ENCODE results near the gene HMGB4. TPM values are rescaled to one million over a fixed set of nuclear protein-coding genes. Genes with fewer than 3 reads are reported as not detected.

The HMGB4 gene, protein sequence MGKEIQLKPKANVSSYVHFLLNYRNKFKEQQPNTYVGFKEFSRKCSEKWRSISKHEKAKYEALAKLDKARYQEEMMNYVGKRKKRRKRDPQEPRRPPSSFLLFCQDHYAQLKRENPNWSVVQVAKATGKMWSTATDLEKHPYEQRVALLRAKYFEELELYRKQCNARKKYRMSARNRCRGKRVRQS
- total RNA-seq (2021) (not detected in 2 replicates), Bru-seq, nascent RNA (not detected), BruChase-seq, experiment 1, labeled RNA remaining after a 2-hour chase (not detected), BruChase-seq, experiment 2, labeled RNA remaining after a 6-hour chase (not detected)
- long read RNA-seq: 0 reads

DNA sequence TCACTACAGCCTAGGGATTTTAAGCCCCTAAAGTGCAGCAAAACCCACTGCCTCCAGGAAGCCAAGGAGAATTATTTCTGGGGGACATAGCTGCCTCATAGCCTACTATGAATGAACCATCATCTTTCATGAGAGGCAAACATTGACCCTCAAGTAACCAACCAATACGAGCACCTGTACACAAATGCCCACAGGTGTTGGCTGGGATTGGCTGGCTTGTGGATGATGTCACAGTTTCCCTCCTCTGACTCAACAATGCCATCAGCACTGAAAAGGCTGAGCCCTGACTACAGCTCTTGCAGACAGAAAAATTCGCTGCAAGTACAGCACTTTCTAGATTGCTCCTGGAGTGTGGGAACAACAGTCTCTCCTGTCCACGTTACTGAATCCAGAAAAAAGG lies at the start of gene HMGB4:
HMGB4 (plus strand) TSS at position 301 of the 400 bp plus-strand sequence. CDS start 113 bp downstream, outside the sequence.
- H3K79me2 ChIP-seq (ENCODE audit: low read depth): no peaks in the 10 kb centered on the region
- no peak within 1 kb of the TSS for H3K4me2 ChIP-seq
- H3K36me3 ChIP-seq (ENCODE audit: low read depth): no peaks in the 10 kb centered on the region
- no peak within 1 kb of the TSS for H3K4me3 ChIP-seq
- H3K9me2 ChIP-seq (ENCODE audit: insufficient read depth): no peaks in the 10 kb centered on the region
- ChIA-PET CTCF (no interaction called here), POLR2A (ENCODE audit: unreplicated experiment) (no interaction called here)
- H3K9me3 ChIP-seq (ENCODE audit: insufficient read depth, low read depth): no peaks in the 10 kb centered on the region
- H3K27ac ChIP-seq: no peak within 1 kb of the TSS
- no TSS peak for BruUV-seq (replicated peaks)
- H4K20me1 ChIP-seq (ENCODE audit: insufficient read depth): no peaks in the 10 kb centered on the region
- no peaks in the 10 kb centered on the region for H3K4me1 ChIP-seq (replicated peaks; ENCODE audit: insufficient read depth)
- H2AFZ ChIP-seq: no peak within 1 kb of the TSS
- TF ChIP-seq EZH2 (IDR thresholded peaks at IDR 0.05; ENCODE audit: low read depth): no peak
- TF ChIP-seq, protein P1, sequence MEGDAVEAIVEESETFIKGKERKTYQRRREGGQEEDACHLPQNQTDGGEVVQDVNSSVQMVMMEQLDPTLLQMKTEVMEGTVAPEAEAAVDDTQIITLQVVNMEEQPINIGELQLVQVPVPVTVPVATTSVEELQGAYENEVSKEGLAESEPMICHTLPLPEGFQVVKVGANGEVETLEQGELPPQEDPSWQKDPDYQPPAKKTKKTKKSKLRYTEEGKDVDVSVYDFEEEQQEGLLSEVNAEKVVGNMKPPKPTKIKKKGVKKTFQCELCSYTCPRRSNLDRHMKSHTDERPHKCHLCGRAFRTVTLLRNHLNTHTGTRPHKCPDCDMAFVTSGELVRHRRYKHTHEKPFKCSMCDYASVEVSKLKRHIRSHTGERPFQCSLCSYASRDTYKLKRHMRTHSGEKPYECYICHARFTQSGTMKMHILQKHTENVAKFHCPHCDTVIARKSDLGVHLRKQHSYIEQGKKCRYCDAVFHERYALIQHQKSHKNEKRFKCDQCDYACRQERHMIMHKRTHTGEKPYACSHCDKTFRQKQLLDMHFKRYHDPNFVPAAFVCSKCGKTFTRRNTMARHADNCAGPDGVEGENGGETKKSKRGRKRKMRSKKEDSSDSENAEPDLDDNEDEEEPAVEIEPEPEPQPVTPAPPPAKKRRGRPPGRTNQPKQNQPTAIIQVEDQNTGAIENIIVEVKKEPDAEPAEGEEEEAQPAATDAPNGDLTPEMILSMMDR (conservative IDR thresholded peaks at IDR 0.05): no peak
- DNase-seq: no peak
- H3F3A ChIP-seq (ENCODE audit: insufficient read depth, low read depth): no peaks in the 10 kb centered on the region
- intact Hi-C loops (cut with micrococcal nuclease; ENCODE audit: unreplicated experiment): no loop called here
- peaks cover 37% of the 10 kb centered on the region; the same call in 1 of the 2 replicates for H3K27me3 ChIP-seq (ENCODE audit: insufficient read depth, low read depth)

DNA sequence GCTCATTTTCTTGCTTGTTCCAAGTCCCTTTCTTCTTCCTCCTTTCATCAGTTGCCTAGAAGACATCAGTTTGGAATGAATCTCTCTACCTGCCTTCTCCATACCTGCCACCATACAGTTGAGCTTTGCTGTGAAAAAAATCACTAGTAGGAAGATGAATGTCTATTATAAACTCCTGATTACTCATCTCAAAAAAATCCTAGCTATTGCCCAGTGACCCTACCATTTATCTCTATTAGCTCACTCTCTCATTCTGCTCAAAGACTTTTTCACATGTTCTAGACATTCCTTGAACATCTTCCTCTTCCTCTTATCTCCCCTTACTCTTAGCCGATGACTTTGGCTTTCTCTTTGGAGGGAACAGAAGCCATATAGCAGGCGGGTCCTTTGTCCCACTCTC lies 49.7 kb upstream of the HMGB4 start:
- no peaks in the 10 kb centered on the region for H3K79me2 ChIP-seq (ENCODE audit: low read depth)
- ChIA-PET POLR2A (ENCODE audit: unreplicated experiment) (no interaction called here), CTCF (no interaction called here)
- no peaks in the 10 kb centered on the region for H3K27me3 ChIP-seq (ENCODE audit: insufficient read depth, low read depth)
- no peaks in the 10 kb centered on the region for H3K4me1 ChIP-seq (replicated peaks; ENCODE audit: insufficient read depth)
- H4K20me1 ChIP-seq (ENCODE audit: insufficient read depth): no peaks in the 10 kb centered on the region
- no peak overlapping the region for H3K27ac ChIP-seq
- TF ChIP-seq EZH2 (IDR thresholded peaks at IDR 0.05; ENCODE audit: low read depth): no peak
- no peaks in the 10 kb centered on the region for H3F3A ChIP-seq (ENCODE audit: insufficient read depth, low read depth)
- no peak overlapping the region for H2AFZ ChIP-seq
- BruUV-seq (replicated peaks): no TSS peak
- intact Hi-C loops (cut with micrococcal nuclease; ENCODE audit: unreplicated experiment): no loop called here
- H3K9me2 ChIP-seq (ENCODE audit: insufficient read depth): no peaks in the 10 kb centered on the region
- no peaks in the 10 kb centered on the region for H3K36me3 ChIP-seq (ENCODE audit: low read depth)
- no peak overlapping the region for H3K4me3 ChIP-seq
- DNase-seq: no peak
- H3K9me3 ChIP-seq (ENCODE audit: insufficient read depth, low read depth): no peaks in the 10 kb centered on the region
- no peak overlapping the region for H3K4me2 ChIP-seq

DNA sequence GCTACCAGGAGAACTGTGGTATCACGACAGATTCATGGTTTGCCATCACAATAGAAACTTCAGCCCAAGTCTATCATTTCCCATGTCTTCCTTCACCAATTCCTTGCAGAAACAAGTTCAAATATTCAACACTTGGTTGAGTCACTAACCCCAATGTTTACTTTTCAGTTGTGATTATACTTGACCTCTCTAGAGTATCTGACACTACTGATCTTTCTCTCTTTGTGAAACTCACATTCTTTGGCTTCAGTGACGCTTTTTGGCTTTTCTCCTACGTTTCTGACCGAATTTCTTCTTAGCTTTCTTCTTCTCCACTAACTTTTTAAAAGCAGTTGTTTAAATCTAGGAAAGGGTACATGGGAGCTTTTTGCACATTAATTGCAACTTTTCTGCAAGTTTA lies 48.8 kb upstream of the HMGB4 start:
- intact Hi-C loops (cut with micrococcal nuclease; ENCODE audit: unreplicated experiment): no loop called here
- TF ChIP-seq EZH2 (IDR thresholded peaks at IDR 0.05; ENCODE audit: low read depth): no peak
- TF ChIP-seq, protein P1 (conservative IDR thresholded peaks at IDR 0.05): no peak
- Histone ChIP-seq H3K27ac (no peak overlapping the region), H3K4me2 (no peak overlapping the region), H3K36me3 (ENCODE audit: low read depth) (no peaks in the 10 kb centered on the region), H3K79me2 (ENCODE audit: low read depth) (no peaks in the 10 kb centered on the region), H3K9me3 (ENCODE audit: insufficient read depth, low read depth) (no peaks in the 10 kb centered on the region), H3F3A (ENCODE audit: insufficient read depth, low read depth) (no peaks in the 10 kb centered on the region), H3K9me2 (ENCODE audit: insufficient read depth) (no peaks in the 10 kb centered on the region), H4K20me1 (ENCODE audit: insufficient read depth) (no peaks in the 10 kb centered on the region), H3K4me1 (replicated peaks; ENCODE audit: insufficient read depth) (no peaks in the 10 kb centered on the region), H3K4me3 (no peak overlapping the region), H2AFZ (no peak overlapping the region), H3K27me3 (ENCODE audit: insufficient read depth, low read depth) (0 out of 2 replicates have a peak, but pooled peaks cover 9% of the 10 kb centered on the region)
- BruUV-seq (replicated peaks): no TSS peak
- DNase-seq: no peak
- CTCF ChIA-PET: no interaction called here
- POLR2A ChIA-PET (ENCODE audit: unreplicated experiment): no interaction called here

DNA sequence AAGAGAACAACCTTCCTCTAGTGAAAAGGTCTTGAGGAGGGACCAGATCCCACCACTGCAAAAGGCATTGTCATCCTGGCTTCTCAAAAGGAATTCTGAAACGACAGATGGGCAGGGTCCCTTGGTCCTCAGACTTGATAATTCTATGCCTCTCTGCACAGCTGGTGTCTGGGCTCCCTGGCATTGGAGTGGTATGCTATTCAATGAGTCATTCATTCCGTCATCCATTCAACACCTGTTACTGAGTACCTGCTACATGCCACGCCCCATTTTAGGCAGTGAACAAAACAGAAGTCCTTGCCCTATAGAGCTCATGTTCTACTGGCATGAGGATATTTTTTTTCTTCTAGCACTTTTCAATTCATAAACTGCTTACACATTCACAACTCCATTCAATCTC lies 45.8 kb upstream of the HMGB4 start:
- DNase-seq: no peak
- intact Hi-C loops (cut with micrococcal nuclease; ENCODE audit: unreplicated experiment): no loop called here
- POLR2A ChIA-PET (ENCODE audit: unreplicated experiment): no interaction called here

More for the DNA sequence above, 45.8 kb upstream of the HMGB4 start:
- Histone ChIP-seq H3K4me2 (no peak overlapping the region), H3F3A (ENCODE audit: insufficient read depth, low read depth) (no peaks in the 10 kb centered on the region), H3K9me2 (ENCODE audit: insufficient read depth) (no peaks in the 10 kb centered on the region), H2AFZ (no peak overlapping the region), H3K79me2 (ENCODE audit: low read depth) (no peaks in the 10 kb centered on the region), H3K4me1 (replicated peaks; ENCODE audit: insufficient read depth) (no peaks in the 10 kb centered on the region), H3K4me3 (no peak overlapping the region), H3K27me3 (ENCODE audit: insufficient read depth, low read depth) (peaks cover 27% of the 10 kb centered on the region), H3K36me3 (ENCODE audit: low read depth) (no peaks in the 10 kb centered on the region), H4K20me1 (ENCODE audit: insufficient read depth) (no peaks in the 10 kb centered on the region), H3K9me3 (ENCODE audit: insufficient read depth, low read depth) (no peaks in the 10 kb centered on the region), H3K27ac (no peak overlapping the region)
- BruUV-seq (replicated peaks): no TSS peak
- no peak for TF ChIP-seq EZH2 (IDR thresholded peaks at IDR 0.05; ENCODE audit: low read depth)
- TF ChIP-seq, protein P1 (conservative IDR thresholded peaks at IDR 0.05): no peak
- CTCF ChIA-PET: no interaction called here
